Activated CD8-positive, alpha-beta memory T cell treated with anti-CD3 and anti-CD28 coated beads, Interleukin-2, amount 50 U/mL, for 1 hour (primary cell): ENCODE measurements around the gene ZBTB42.

ENCODE experiments used
- DNase-seq: peaks from one replicate; pipeline ENCODE4 v3.0.0-alpha.2; 2020; ENCODE audit errors: extremely low read depth

The ZBTB42 gene

DNA sequence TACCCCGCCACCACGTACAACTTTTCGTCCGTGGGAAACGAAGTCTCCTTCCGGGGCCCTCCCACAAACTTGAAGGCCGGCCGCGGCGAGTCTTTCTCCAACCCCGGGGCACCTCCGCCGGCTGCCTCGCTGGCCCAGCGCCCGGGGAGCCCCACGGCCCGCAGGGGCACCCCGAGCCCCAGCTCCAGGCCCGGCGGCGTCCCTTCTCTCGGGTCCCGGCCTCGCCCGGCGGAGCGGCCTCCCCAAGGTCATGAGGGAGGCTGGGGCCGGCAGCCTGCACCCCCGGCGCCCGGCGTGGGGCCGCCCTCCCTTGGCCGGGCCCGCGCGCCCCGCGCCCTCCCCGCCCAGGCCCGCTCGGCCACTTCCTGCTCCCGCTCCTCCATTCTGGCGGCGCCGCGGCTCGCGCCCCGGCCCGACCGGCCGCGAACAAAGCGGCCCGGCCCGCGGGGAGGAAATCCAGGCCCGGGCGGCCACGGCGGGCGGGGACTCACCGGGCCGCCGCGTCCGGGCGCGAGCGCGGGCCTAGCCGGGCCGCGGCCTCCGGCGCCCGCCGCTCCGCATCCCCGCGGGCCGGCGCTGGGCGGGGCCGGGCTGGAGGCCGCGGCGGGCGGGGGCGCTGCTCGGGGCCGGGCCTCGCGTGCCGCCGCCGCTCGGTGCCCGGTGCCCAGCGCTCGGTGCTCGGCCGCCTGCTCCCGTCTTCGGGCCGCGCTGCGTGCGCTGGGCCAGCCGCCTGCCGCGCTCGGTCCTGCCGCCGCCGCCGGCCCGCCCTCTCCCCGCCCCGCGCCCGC lies 5.7 kb upstream of the ZBTB42 start, which contains the start of gene AKT1:
Gene AKT1, minus strand, starts transcription at position 756 of the 788 bp plus-strand sequence. CDS start 3,105 bp downstream, outside the sequence.
- DNase-seq = no peak

DNA sequence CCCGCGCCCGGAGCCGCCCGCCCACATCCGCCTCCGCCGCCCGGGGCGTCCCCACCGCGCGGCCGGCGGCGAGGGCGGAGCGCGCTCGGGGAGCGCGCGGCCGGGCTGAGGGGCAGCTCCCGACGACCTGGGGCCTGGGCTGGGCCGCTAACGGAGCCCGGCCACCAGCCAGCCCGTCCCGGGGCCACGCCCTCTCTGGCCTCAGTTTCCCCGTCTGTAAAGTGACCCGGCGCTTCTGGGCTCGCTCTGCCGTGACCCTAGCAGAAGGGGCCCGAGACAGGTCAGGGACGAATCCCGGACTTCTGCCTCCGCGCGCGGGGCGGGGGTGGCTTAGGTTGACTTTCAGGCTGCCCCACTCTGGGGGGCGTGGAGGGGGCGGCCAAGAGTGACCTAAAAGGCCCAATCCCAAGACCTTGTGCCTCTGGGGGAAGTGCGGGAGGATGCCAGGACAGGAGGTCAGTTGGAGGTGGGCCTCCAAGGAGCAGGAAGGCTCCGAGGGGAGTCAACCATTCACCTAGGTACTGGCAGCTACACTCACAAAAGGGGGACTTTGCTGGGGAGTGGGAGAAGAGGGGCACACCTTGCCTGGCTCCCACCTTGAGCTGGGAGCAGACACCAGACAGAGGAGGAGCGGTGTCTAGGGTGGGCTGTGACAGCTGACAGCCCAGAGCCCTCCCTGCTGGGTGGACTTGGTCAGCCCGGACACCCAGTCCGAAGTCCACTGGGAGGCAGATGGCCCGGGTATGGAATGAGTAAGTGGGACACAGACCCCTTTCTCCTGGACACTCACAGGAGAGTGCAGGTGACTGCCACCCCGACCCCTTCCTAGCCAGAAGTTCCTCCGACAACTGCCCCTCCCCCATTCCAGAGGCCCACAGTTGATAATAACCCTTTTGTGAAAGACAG lies 4.9 kb upstream of the ZBTB42 start:
- no peak for DNase-seq

DNA sequence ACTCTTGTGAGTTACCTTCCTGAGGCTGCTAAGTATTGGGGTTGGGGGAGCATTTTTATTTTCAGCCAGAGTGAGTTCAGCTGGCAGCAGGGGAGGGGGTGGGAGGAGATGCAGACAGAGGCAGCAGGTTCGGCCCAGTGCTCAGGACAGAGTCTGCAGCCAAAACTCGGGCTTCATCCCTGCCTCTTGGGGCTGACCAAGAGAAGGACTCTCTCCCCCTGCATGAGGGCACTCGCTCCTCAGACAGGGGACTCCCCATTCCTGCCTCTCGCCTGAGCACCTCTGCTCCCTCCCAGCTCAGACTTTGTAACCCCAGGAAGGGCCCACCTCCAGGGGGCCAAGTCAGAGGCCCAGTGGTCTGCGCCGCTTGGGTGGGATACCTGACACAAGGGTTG lies 4.2 kb upstream of the ZBTB42 start:
- DNase-seq = no peak

DNA sequence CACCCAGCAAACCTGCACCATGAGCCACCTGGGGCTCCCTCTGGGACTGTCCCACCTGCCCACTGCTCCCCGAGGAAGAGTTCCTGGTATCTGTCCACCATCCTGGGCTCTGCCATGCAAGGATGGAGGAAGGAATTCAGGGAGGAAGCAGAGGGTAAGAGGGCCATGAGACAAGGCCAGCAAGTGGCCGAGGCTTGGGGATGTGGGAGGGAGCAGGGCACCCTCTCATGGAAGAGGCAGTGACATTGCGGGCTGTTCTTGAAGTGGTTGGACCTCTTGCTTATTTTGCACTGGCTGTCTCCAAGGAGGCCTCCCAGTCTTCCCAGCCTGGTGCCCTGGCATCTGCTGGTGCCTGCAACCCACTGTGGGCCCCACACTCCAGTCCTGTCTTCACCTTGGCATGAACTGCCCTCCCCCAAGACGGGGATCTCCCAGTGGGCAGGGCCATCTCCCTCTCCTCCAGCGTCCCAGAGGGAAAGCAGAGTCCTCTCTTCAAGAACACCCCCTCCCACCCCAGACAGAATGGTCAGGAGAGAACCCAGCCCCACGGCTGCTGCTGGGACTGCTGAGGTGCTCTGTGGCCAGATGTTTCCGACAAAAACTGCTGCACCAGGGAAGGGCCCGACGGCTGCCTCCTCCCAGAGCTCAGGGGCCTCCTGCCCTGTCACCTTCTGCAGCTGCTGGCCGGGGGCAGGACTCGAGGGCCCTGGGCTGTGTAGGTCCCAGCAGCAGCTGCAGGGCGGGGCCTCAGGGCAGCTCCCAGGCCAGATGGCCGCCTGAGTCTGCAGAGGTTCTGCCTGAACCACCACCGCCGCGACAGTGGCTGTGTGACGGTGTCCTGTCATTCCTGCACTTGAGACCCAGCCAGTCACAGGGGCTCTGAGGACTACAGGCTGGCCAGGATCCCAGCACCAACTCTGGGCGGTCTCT lies 3.5 kb upstream of the ZBTB42 start:
- DNase-seq = no peak

DNA sequence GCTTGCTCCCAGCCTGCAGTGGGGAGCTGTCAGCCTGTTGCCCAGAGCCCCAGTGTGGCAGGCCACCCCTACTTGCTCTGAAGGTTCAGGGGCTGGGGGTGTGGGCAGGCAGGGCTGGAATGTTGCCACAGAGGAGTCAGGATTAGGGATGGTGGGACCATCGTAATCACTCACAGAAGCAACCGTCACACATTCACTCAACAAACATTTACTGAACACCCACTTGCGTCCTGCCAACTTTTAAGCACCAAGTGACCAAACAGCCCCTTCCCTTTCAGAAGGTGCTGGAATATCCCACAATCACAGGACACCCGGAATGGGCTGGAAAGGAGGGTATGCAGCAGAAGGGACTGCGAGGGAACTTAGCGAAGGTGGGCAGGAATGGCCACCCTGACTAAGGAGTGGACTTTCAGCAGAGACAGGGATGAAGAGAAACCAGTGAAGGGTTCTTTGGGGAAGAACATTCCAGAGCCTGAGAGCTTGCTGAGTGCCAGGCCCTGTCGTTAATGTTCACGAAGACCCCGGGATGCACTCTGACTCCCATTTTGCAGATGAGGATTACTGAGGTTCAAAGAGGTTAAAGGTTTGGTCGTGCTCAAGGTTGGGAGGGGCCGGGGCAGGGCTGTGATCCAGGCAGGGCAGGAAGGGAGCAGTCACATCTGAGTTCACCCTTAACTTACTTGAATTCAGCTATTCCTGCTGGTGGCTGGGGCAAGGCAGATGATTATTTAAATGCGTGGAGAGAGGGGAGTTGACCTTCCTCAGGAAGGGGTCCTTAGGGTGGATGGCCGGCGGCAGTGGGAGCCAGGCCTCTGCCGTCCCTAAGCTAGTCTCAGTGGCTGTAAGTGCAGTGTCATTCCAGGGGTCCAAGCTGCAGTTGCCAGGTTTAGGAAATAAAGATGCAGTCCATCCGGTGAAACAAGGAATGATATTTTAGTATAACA lies 2.3 kb upstream of the ZBTB42 start:
- no peak for DNase-seq

DNA sequence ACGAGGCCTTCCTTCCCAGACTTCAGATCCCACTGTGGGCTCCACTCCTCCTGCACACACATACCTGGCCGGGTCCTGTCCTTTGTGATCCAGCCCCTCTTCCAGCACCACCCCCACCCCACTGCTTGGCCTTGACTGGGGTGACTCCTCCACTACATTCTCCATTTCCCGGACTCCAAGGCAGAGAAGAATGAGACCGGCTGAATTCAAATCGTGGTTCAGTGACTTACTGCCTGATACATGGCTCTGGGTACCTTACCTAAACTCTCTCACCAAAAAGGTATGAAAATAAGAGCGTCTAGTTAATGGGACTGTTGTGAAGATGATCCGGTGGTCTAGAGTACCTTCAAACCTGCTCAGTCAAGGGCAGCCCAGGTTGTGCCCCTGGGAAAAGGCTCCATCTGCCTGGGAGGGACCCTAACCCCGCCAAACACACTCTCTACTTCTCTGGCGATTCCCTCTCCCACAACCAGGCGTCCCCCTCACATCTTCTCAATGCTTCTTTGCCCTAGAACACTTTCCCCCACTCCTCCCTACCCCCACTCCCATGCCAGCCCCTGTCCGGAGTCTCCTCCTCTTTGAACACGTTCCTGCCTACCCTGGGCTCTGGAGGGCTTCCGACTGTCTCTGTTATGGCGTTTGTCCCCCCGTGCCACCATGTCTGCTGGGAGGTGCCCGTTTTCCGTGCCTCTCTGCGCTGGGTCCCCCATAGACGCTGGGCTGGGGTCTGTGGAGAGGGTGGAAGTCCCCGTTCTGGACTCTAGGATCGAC lies 1.5 kb upstream of the ZBTB42 start:
- DNase-seq = no peak

DNA sequence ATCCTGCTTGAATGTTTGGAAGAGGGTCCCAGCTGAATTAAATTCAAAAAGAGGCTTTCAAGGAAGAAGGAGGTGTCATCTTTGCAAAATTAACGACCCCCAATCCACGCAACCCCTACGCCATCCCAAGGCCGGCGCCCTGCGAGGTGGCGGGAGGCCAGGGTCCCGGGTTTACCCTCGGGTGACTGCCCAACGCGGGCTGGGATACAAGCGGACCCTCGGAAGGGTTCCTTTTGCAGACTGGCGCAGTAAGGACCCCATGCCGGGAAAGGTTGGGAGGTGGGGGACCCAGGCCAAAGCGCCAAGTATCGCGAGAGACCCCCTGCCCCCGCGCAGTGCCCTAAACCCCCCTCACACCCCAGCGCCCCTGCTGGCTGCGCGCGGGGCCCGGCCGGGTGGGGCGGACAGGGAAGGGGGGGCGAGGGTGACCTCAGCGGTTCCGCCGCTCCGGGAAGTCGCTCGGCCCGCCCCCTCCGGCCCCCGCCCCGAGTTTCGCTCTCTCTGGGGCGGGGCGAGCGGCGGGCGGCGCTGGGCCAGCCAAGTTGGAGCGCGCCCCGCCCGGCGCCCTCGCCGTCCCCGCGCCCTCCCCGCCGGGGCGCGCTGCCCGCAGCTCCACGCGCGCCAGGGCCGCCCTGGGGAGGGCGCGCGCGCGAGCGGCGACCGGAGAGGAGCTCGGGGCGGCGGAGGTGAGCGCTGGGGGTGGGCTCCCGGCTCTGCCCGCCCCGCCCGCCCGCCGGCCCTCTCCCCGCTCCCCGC lies 708 bp upstream of the ZBTB42 start:
- peak; percentile 55 for DNase-seq

DNA sequence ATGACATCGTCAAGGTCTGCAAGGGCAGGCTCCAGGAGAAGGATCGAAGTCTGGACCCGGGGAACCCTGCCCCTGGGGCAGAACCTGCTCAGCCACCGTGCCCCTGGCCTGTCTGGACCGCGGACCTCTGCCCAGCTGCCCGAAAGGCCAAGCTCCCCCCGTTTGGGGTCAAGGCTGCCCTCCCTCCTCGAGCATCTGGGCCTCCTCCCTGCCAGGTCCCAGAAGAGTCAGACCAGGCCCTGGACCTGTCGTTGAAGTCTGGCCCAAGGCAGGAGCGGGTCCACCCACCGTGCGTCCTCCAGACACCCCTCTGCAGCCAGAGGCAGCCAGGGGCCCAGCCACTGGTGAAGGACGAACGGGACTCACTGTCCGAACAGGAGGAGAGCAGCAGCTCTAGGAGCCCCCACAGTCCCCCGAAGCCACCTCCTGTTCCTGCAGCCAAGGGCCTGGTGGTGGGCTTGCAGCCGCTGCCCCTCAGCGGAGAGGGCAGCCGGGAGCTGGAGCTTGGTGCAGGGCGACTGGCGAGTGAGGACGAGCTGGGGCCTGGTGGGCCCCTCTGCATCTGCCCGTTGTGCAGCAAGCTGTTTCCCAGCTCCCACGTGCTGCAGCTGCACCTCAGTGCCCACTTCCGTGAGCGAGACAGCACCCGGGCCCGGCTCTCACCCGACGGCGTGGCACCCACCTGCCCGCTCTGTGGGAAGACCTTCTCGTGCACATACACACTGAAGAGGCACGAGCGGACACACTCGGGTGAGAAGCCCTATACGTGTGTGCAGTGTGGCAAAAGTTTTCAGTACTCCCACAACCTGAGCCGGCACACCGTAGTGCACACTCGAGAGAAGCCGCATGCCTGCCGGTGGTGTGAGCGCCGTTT lies 856 bp downstream of the ZBTB42 start:
- DNase-seq = no peak

DNA sequence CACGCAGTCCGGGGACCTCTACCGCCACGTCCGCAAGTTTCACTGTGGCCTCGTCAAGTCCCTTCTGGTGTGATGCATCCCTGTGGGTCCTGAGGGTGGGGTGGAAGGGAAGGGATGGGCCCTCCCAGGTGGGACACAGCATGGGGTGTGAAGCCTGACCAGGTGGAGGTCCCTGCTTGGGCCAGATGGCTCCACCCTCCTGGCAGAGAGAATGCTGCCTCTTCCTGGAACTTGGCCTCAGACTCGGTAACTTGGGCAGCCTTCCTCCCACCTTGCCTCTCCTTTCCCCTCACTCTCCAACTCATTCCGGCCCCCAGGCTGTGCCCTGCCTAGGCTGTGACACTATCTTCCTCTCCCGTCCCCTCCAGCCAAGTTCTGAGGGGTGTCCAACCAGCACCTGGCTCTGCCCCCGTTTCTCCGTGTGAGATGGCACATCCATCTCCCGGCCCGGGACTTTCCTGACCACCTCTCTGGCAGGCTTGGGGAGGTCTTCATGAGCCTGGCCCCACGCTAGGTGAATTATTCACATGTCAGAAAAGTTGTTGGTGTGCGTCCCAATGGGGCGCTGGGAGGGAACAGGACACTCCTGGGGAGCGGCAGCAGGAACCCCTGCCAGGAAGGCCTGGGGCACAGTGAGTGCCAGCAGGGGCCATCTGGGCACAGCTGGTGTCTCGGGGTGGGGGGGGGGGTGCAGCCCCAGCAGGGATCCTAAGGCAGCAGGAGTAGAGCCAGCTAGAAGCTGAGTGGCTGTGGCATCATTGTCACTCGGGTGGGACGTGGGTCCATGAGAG lies 1.7 kb downstream of the ZBTB42 start:
- DNase-seq = no peak

DNA sequence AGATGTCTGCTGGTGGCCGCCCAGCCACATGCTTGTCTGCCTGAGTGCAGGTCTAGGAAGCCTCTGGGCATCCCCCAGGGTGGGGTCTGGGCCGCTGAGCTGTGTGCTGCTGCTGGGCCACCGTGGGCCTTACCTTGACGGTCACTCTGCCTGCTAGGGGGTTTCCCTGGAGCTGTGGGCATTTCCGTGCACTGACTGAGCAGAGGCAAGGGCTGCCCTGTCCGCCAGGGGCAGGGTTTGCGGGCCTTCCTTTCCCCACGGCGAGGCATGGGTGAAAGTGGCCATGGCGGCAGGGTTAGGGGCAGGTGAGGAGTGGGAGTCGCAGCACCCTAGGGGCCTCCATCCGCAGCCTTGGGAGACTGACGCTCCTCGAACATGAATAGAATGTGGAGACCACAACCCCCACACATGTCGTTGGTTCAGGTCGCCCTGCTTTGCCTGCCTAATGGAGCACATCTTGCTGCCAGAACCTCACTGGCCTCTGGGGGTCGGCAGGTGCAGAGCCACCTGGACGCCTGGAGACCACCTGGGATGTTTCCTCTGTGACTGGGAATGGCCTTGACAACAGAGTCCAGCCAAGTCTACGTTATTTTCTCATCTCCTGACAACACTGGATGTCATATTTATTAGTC lies 2.5 kb downstream of the ZBTB42 start:
- no peak for DNase-seq

DNA sequence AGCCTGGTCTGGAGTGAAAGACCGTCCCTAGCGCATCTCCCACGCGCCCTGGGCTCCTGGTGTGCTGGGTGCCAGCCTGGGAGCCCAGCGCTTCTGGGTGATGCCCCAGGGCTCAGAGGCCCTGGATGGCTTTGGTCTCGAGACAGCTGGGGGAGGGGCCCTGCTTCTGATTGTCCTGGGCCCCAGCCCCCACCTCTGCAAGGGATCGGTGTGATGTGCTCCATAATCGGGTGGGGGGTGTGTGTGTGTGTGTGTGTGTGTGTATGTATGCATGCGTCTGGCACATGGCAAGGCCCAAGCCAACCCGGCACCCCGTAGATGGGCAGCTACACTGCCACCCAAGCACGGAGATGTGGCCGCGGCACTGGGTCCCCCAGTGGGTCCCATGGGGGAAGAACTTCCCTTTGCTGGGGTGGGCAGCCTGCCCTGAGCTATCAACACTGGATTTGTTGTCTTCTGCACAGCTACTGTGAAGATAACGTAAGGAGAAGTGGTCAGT lies 3.1 kb downstream of the ZBTB42 start:
- DNase-seq = no peak

DNA sequence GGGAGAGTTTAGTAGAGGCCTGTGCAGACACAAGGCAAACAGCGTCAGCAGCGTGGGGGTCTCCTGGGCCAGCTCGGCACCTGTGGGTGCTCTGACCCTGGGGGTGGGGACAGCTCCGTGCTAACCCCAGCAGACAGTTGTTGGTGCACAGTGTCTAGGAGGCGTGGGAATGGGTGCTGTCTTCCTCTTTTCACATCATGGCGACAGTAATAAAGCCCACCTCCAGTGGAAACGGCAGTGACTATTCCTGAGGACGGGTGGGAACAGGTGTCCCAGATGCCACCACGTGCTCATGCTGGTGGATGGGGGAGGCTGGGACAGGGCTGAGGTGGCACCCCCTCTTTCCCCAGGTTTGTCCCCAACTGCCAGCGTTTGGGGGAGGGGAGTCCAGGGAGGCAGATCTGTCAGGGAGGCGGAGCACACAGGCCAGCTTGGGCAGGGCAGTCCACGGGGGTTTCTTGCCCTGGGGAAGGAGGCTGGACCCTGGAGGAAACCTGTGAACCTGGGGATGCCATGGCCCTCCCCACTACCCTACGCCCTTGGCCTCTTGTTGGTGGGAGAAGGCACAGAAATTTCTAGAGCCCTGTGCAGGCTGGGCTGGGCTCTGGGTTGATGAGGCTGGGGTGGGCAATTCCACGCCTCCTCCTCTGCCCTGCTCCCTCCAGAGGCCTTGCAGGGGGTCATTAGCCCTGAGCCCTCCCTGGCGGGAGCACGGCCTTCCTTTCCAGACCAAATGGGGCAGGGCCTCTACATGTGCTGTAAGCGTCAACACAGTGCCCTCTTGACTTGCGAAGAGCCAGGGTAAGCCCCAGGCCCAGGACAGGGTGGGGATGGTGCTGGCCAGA lies 3.8 kb downstream of the ZBTB42 start:
- DNase-seq = no peak

DNA sequence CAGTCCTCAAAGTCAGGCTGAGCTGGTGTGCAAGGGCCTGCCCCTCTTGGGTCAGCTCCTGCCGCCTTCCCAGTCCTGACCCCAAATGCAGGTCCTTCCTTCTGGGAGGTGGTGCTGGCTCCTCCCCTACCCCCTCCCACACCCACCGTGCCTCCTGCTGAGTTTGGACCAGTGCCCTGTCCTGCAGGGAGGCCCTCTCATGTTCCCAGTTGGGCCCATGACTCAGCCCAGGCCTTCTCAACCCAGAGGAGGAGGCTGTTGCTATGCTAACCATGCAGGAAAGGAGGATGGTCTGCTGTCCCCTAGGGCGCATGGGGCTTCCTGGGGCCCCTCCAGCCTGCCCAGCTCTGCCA lies 4.4 kb downstream of the ZBTB42 start:
- no peak for DNase-seq

DNA sequence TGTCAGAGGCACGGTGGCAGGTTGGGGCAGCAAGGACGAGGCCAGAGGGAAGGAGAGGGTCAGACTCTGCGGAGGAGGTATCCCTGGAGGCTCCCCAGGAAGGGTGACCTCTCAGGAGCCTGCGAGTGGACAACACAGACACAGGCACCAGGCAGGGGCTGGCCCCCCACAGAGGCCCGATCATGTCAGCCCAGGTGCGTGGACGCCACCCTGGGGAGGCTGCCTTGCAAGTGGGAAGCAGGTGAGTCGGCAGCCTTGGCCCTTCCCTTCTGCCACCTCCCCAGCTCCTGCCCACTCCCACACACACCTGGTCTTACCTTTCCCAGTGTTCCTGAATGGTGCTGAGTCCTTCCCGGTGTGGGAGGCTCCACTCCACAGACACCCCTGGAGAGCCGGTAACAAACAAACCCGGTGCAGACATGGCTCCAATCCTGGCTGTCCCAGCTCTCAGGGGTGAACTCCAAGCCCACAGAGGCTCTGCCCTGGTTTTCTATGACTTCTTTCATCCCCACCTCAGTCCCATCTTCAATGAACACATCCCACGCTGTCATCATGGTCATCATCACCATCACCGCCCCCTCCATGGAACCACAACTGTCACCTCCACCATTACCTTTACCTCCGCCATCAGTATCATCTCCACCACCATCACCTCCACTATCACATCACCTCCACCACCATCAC lies 5.2 kb downstream of the ZBTB42 start:
- no peak for DNase-seq
